Breast epithelium (tissue), 3 donors: ENCODE data around the gene HOXC5.

Experiments
- CTCF ChIP-seq, 3 donors: fragments of 450-650 bp; IDR thresholded peaks; one replicate each; pipeline ENCODE4 v1.5.1; 2016 to 2017; ENCODE audit warnings: antibody characterized with exemption in 3 of 3, mild to moderate bottlenecking in 3 of 3, moderate library complexity in 3 of 3
- POLR2A ChIP-seq: fragments of 450-650 bp; IDR thresholded peaks from one replicate; pipeline ENCODE4 v1.6.1; 2016; ENCODE audit warnings: antibody characterized with exemption, mild to moderate bottlenecking, moderate library complexity
- POLR2AphosphoS5 ChIP-seq, 3 donors: sonication (generic); formaldehyde crosslinking; IDR thresholded peaks; one replicate each; pipeline ENCODE4 v1.6.1; 2017; ENCODE audit warnings: antibody characterized with exemption in 3 of 3

- no peak for TF ChIP-seq POLR2A
- no peak for TF ChIP-seq CTCF (IDR thresholded peaks at IDR 0.05)
- TF ChIP-seq POLR2AphosphoS5 (IDR thresholded peaks at IDR 0.05), result no peak
Observed at GRCh38 chr12:53994264-53995001, 38.4 kb upstream of the HOXC5 start.
